MCF 10A (cell line): ENCODE results near the gene SLC22A7. TPM values are rescaled to one million over a fixed set of nuclear protein-coding genes. Genes with fewer than 3 reads are reported as not detected.

Source experiments
- BruUV-seq: library from RNA; stranded (reverse); fragments of 400-500 nt; replicated peaks from 2 replicates; lab custom pipeline; 2021; lab: Mats Ljungman, UMichigan
- CTCF ChIA-PET: fragments of 300-600 bp; sonication (Branson Sonifier 250); formaldehyde crosslinking; extraction: SDS; loops from one replicate; lab custom pipeline; 2021; ENCODE audit warnings: antibody characterized with exemption, inconsistent platforms; lab: Yijun Ruan, JAX
- POLR2A ChIA-PET: fragments of 300-600, 350-650 bp; sonication (Branson Sonifier 250); formaldehyde crosslinking; extraction: SDS; loops from one replicate; lab custom pipeline; 2020; ENCODE audit warnings: antibody characterized with exemption, inconsistent platforms; lab: Yijun Ruan, JAX
- DNase-seq: peaks from one replicate; pipeline ENCODE4 v3.0.0-alpha.2; 2018; ENCODE audit not compliant: unreplicated experiment
- H3K27ac Mint-ChIP-seq: one replicate; pipeline ENCODE4 v1.8.0; 2022; ENCODE audit warnings: mild to moderate bottlenecking, low read depth, mixed read lengths; ENCODE audit not compliant: unreplicated experiment
- H3K27me3 Mint-ChIP-seq: one replicate; pipeline ENCODE4 v1.8.0; 2022; ENCODE audit warnings: mixed read lengths; ENCODE audit not compliant: insufficient read depth, unreplicated experiment
- H3K36me3 Mint-ChIP-seq: one replicate; pipeline ENCODE4 v1.8.0; 2022; ENCODE audit warnings: mild to moderate bottlenecking, moderate library complexity, mixed read lengths; ENCODE audit not compliant: insufficient read depth, unreplicated experiment
- H3K4me1 Mint-ChIP-seq: one replicate; pipeline ENCODE4 v1.8.0; 2022; ENCODE audit warnings: mixed read lengths; ENCODE audit not compliant: insufficient read depth, unreplicated experiment
- H3K4me3 Mint-ChIP-seq: one replicate; pipeline ENCODE4 v1.8.0; 2022; ENCODE audit warnings: mild to moderate bottlenecking, moderate library complexity, mixed read lengths; ENCODE audit not compliant: unreplicated experiment
- H3K9me3 Mint-ChIP-seq: one replicate; pipeline ENCODE4 v1.8.0; 2022; ENCODE audit warnings: mixed read lengths; ENCODE audit not compliant: unreplicated experiment
- CTCF ChIP-seq: fragments of 200-600 bp; IDR thresholded peaks from one replicate; pipeline ENCODE4 v1.8.0; 2022; ENCODE audit warnings: antibody characterized with exemption, mild to moderate bottlenecking; ENCODE audit not compliant: unreplicated experiment
- intact Hi-C: fragments of 100-400 bp; cut with micrococcal nuclease; formaldehyde crosslinking; loops from 2 replicates; pipeline ENCODE4 v1.14.1; 2022
- total RNA-seq: library from RNA; stranded (reverse); gene quantifications from 2 replicates; pipeline ENCODE4 v1.2.3, GENCODE V29; 2022

SLC22A7 gene
- total RNA-seq, 1 experiment from 2014 or later = not detected

DNA sequence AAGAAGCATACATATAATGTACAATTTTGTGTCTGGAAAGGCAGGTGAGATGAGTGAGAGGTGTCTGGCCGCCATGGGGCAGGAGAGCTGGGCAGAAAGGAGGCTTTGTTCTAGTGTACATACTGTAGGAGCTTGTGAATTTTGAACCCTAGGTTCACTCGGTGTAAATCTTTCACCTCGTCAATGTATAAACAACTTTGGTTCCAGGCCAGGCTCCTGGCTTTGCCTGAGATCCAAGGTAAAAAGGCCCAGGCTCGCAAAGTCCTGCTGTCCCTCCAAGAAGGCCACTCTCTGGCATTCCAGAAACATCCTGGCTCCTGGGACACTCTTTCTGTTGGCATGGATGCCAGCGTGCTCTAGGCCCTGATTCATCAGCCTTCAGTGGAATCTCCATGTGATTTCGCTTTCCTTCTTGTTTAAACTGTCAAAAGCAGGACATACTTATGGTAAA is 7.1 kb upstream of the SLC22A7 start:
- intact Hi-C loops = no loop called here
- no peaks in the 10 kb centered on the region for H3K36me3 Mint-ChIP-seq
- ChIA-PET CTCF (interaction anchor here (0.6 to 0.7 kb wide), 2 partner anchors 100 to 214 kb away, joined by 3 to 5 read pairs; no protein-coding TSS in a partner anchor), POLR2A (no interaction called here)
- TF ChIP-seq CTCF = no peak
- H3K9me3 Mint-ChIP-seq = no peaks in the 10 kb centered on the region
- DNase-seq = no peak
- no peaks in the 10 kb centered on the region for H3K4me1 Mint-ChIP-seq
- BruUV-seq = no TSS peak
- no peak overlapping the region for H3K4me3 Mint-ChIP-seq
- H3K27ac Mint-ChIP-seq = no peak overlapping the region
- H3K27me3 Mint-ChIP-seq = peaks cover 8% of the 10 kb centered on the region

DNA sequence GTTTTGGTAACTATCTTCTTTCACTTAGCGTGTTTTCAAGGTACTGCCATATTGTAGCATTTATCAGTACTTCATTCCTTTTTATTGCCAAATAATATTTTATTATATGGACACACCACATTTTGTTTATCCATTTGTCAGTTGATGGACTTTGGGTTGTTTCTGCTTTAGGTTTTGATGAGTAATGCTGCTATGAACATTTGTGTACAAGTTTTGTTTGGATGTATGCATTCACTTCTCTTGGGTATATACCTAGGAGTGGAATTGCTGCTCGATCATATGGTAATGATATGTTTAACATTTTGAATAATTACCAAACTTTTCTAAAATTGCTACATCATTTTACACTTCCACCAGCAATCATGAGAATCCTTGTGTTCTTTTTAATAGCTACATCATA is 6.4 kb upstream of the SLC22A7 start:
- intact Hi-C loops = no loop called here
- Mint-ChIP-seq H3K4me3 (no peak overlapping the region), H3K27ac (no peak overlapping the region), H3K4me1 (no peaks in the 10 kb centered on the region), H3K27me3 (no peaks in the 10 kb centered on the region), H3K9me3 (no peaks in the 10 kb centered on the region), H3K36me3 (no peaks in the 10 kb centered on the region)
- DNase-seq = no peak
- ChIA-PET CTCF (no interaction called here), POLR2A (interaction anchor here (0.6 kb wide), 1 partner anchor 234 kb away, joined by 3 read pairs; no protein-coding TSS in a partner anchor)
- no peak for TF ChIP-seq CTCF
- BruUV-seq = no TSS peak

DNA sequence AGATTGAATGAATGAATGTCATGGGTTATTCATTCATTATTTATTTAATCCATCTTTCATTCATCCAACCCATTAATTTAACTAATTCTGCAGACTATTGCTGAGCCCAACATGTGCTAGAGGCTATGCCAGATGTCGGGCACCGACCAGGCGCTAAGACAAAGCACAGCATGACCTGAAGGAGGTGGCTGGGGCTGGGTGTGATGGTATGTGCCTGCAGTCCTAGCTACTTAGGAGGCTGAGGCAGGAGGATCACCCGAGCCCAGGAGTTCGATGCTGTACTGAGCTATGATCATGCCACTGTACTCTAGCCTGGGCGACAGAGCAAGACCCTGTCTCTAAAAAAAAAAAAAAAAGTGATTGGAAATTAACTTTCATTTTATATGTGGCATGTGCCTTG is 5.7 kb upstream of the SLC22A7 start:
- intact Hi-C loops = no loop called here
- no peaks in the 10 kb centered on the region for H3K4me1 Mint-ChIP-seq

More for the DNA sequence above, 5.7 kb upstream of the SLC22A7 start:
- no peaks in the 10 kb centered on the region for H3K9me3 Mint-ChIP-seq
- BruUV-seq = no TSS peak
- no peak overlapping the region for H3K4me3 Mint-ChIP-seq
- CTCF ChIA-PET = interaction anchor here (0.6 to 0.7 kb wide), 3 partner anchors 29 to 874 kb away, joined by 3 to 4 read pairs (median 3); no protein-coding TSS in a partner anchor
- TF ChIP-seq CTCF = no peak
- no peak for DNase-seq
- H3K27me3 Mint-ChIP-seq = no peaks in the 10 kb centered on the region
- POLR2A ChIA-PET = interaction anchor here (0.6 kb wide), 2 partner anchors 234 to 987 kb away, joined by 3 read pairs; no protein-coding TSS in a partner anchor
- no peak overlapping the region for H3K27ac Mint-ChIP-seq
- H3K36me3 Mint-ChIP-seq = no peaks in the 10 kb centered on the region
